A549 treated with AZD9567 at 1 μM for 4 hours (cell line): Measurements from ENCODE around the gene PPP2R1A. TPM values are rescaled to one million over a fixed set of nuclear protein-coding genes. Genes with fewer than 3 reads are reported as not detected.

ENCODE experiments used
- total RNA-seq: library from RNA; stranded (reverse); fragments of 200-300 nt; extraction: Qiagen RNA extraction; gene quantifications from 5 replicates; pipeline ENCODE4 v1.2.3, GENCODE V29; 2022; ENCODE audit not compliant: insufficient read depth

PPP2R1A gene
- total RNA-seq = 268 to 309 TPM (median 304 TPM) in 5 replicates

GRCh38 chr19:52189735-52190486 lies at the start of gene PPP2R1A:
Gene PPP2R1A (plus strand): TSS chr19:52190052. CDS start chr19:52190097, 45 bp downstream.

GRCh38 chr19:52171321-52172169 lies 18.3 kb upstream of the PPP2R1A start, which contains the start of gene ZNF836:
Gene ZNF836 (minus strand): TSS chr19:52171621. CDS start chr19:52168072, 3,549 bp downstream.

GRCh38 chr19:52269338-52270261 lies 79.7 kb downstream of the PPP2R1A start, which contains the start of gene ZNF766:
Gene ZNF766 (plus strand): TSS chr19:52269587. CDS start chr19:52269614, 27 bp downstream.

Other genes with a start within 250 kb of the PPP2R1A start
- gene ZNF350, start 203.2 kb upstream of the PPP2R1A start, total RNA-seq = 3.3 to 8.1 TPM (median 3.9 TPM) in 5 replicates
- 2.6 to 4.6 TPM (median 4.1 TPM) in 5 replicates for gene ZNF615, start 181.8 kb upstream of the PPP2R1A start, total RNA-seq
- gene ZNF614, start 161.7 kb upstream of the PPP2R1A start, total RNA-seq = 2.9 to 4.3 TPM (median 3.4 TPM) in 5 replicates
- 1.4 to 1.9 TPM (median 1.7 TPM) in 4 of 5 replicates, not detected in the other for gene ZNF432, start 141.2 kb upstream of the PPP2R1A start, total RNA-seq
- gene ZNF841, start 94.3 kb upstream of the PPP2R1A start, total RNA-seq = 1.5 to 3.1 TPM (median 1.9 TPM) in 5 replicates
- gene ZNF616, start 50.1 kb upstream of the PPP2R1A start, total RNA-seq = 0.52 to 4.3 TPM (median 0.91 TPM) in 5 replicates
- gene ZNF836, start 18.4 kb upstream of the PPP2R1A start, total RNA-seq = 0.53 to 1.1 TPM (median 0.69 TPM) in 5 replicates
- gene ZNF766, start 79.5 kb downstream of the PPP2R1A start, total RNA-seq = 6.9 to 9.6 TPM (median 8.5 TPM) in 5 replicates
- gene ZNF480, start 107.1 kb downstream of the PPP2R1A start, total RNA-seq = 9.9 to 18.1 TPM (median 17.2 TPM) in 5 replicates
- gene ZNF610, start 146.2 kb downstream of the PPP2R1A start, total RNA-seq = 0.12 TPM in 1 of 5 replicates, not detected in the others
- gene ZNF880, start 179.9 kb downstream of the PPP2R1A start, total RNA-seq = 0.53 to 1.2 TPM (median 0.97 TPM) in 4 of 5 replicates, not detected in the other
- 0.10 to 0.30 TPM (median 0.26 TPM) in 3 of 5 replicates, not detected in the others for gene ZNF528, start 207.8 kb downstream of the PPP2R1A start, total RNA-seq
- not detected in 5 replicates for gene ZNF534, start 239.1 kb downstream of the PPP2R1A start, total RNA-seq